Esophagus squamous epithelium (tissue), 5 donors: ENCODE results near the gene ATP9B. TPM values are rescaled to one million over a fixed set of nuclear protein-coding genes. Genes with fewer than 3 reads are reported as not detected.
"Not testable (repeated sequence)": the region's sequence is repeated elsewhere in the genome, so short reads cannot be mapped to it uniquely, and the experiment has no call there.

Experiments
- DNase-seq: peaks from one replicate; lab custom pipeline; 2025; lab: John Stamatoyannopoulos, UW
- H3K27ac ChIP-seq, 4 donors: fragments of 200-600 bp; sonication (generic); one replicate each; pipeline ENCODE4 v1.5.1; 2016 to 2019; ENCODE audit warnings: mild to moderate bottlenecking in 1 of 4
- H3K27me3 ChIP-seq, 4 donors: fragments of 200-600 bp; sonication (generic); 1 replicate in 3 of 4; 2 replicates in 1 of 4; pipeline versions ENCODE4 v1.5.1 to v1.6.0; 2017 to 2021; ENCODE audit warnings: antibody characterized with exemption in 1 of 4
- H3K36me3 ChIP-seq, 3 donors: fragments of 200-600 bp; sonication (generic); one replicate each; pipeline ENCODE4 v1.5.1; 2016 to 2019
- H3K4me1 ChIP-seq, 3 donors: fragments of 200-600 bp; sonication (generic); one replicate each; pipeline ENCODE4 v1.5.1; 2017 to 2019
- H3K4me3 ChIP-seq, 4 donors: fragments of 200-600 bp; sonication (generic); 1 replicate in 3 of 4; 2 replicates in 1 of 4; pipeline ENCODE4 v1.5.1; 2016 to 2019; ENCODE audit warnings: mild to moderate bottlenecking in 2 of 4, moderate library complexity in 1 of 4
- H3K9me3 ChIP-seq, 3 donors: fragments of 200-600 bp; sonication (generic); one replicate each; pipeline ENCODE4 v1.5.1; 2016 to 2019
- CTCF ChIP-seq, 6 experiments: fragments of 450-650 bp in 4 of 6; fragments of 200-600 bp in 2 of 6; sonication (generic) in 2 of 6; IDR thresholded peaks; one replicate each; pipeline ENCODE4 v1.5.1; 2016 to 2019; ENCODE audit warnings: antibody characterized with exemption in 6 of 6, mild to moderate bottlenecking in 4 of 6, moderate library complexity in 4 of 6
- POLR2A ChIP-seq, 4 donors: fragments of 450-650 bp; IDR thresholded peaks; one replicate each; pipeline ENCODE4 v1.6.1; 2017; ENCODE audit warnings: antibody characterized with exemption in 4 of 4, mild to moderate bottlenecking in 4 of 4, moderate library complexity in 3 of 4
- WGBS, 2 donors: methylation state at CpG; one replicate each; pipeline ENCODE4 v1.1.5; 2018; 5-methylcytosine and 5-hydroxymethylcytosine counted together
- intact Hi-C: fragments of 100-400 bp; cut with DNase I; formaldehyde crosslinking; loops from one replicate; pipeline ENCODE4 v1.15.0; 2022
- total RNA-seq, 4 donors: library from RNA; depleted of rRNA; stranded (reverse); fragments of >200 nt; gene quantifications; one replicate each; pipeline ENCODE4 v1.1.0, GENCODE V29; 2016
- donor health status: DM: yes; HTN: yes; CAD: no.

Gene ATP9B
- total RNA-seq, 4 donors from 2014 or later = 12.9 to 46.7 (median 22.0) TPM

GRCh38 chr18:79327199-79327721 is 258.1 kb downstream of the ATP9B start:
- DNase-seq = no peak
- Histone ChIP-seq H3K4me3 (no peak overlapping the region), H3K27me3 (no peaks in the 10 kb centered on the region), H3K4me1 (peaks cover 0 to 2% (median 0%) of the 10 kb centered on the region in 3 donors), H3K9me3 (no peaks in the 10 kb centered on the region), H3K36me3 (peaks cover 0 to 54% (median 5%) of the 10 kb centered on the region in 3 donors), H3K27ac (no peak overlapping the region)
- whole genome bisulfite sequencing, 2 donors = 95 to 97% methylated on average over 20 to 26 of the region's 26 CpGs
- TF ChIP-seq CTCF (IDR thresholded peaks at IDR 0.05) (no peak), POLR2A (IDR thresholded peaks at IDR 0.05) (no peak)
- intact Hi-C loops = no loop called here

- intact Hi-C loops = not testable (repeated sequence)
- peaks cover 0 to 55% (median 5%) of the 10 kb centered on the region in 3 donors for H3K36me3 ChIP-seq
These were observed 258.7 kb downstream of the ATP9B start for GRCh38 chr18:79327915-79328314.

GRCh38 chr18:79328887-79329286 is 259.7 kb downstream of the ATP9B start:
- DNase-seq = no peak
- no peak for TF ChIP-seq CTCF (IDR thresholded peaks at IDR 0.05)
- TF ChIP-seq POLR2A (IDR thresholded peaks at IDR 0.05) = no peak
- Histone ChIP-seq H3K9me3 (no peaks in the 10 kb centered on the region), H3K4me3 (no peak overlapping the region), H3K27ac (no peak overlapping the region), H3K36me3 (peaks cover 0 to 65% (median 5%) of the 10 kb centered on the region in 3 donors), H3K27me3 (no peaks in the 10 kb centered on the region), H3K4me1 (no peaks in the 10 kb centered on the region)
- intact Hi-C loops = no loop called here
- WGBS, 2 donors = 94 to 96% methylated on average over 11 to 12 of the region's 12 CpGs

More at GRCh38 chr18:79327915-79328314, 258.7 kb downstream of the ATP9B start:
- WGBS, 2 donors = 92% methylated on average over 18 to 21 of the region's 23 CpGs
- not testable (repeated sequence) for H3K4me3 ChIP-seq, H3K27ac ChIP-seq, H3K27me3 ChIP-seq, H3K4me1 ChIP-seq, DNase-seq, H3K9me3 ChIP-seq

- H3K4me1 ChIP-seq = no peaks in the 10 kb centered on the region
- no peaks in the 10 kb centered on the region for H3K27me3 ChIP-seq
- TF ChIP-seq CTCF (IDR thresholded peaks at IDR 0.05) (no peak), POLR2A (IDR thresholded peaks at IDR 0.05) (no peak)
- DNase-seq = no peak
- peaks cover 0 to 73% (median 5%) of the 10 kb centered on the region in 3 donors for H3K36me3 ChIP-seq
- intact Hi-C loops = no loop called here
- 88 to 90% methylated on average over 9 of the region's 9 CpGs for WGBS, 2 donors
- no peaks in the 10 kb centered on the region for H3K9me3 ChIP-seq
- H3K27ac ChIP-seq = no peak overlapping the region
- H3K4me3 ChIP-seq = no peak overlapping the region
These were observed 260.6 kb downstream of the ATP9B start for GRCh38 chr18:79329786-79330185.

- peaks cover 0 to 88% (median 12%) of the 10 kb centered on the region in 3 donors for H3K36me3 ChIP-seq
- H3K4me1 ChIP-seq = no peaks in the 10 kb centered on the region
- no peaks in the 10 kb centered on the region for H3K9me3 ChIP-seq
- intact Hi-C loops = no loop called here
- no peak overlapping the region for H3K4me3 ChIP-seq
- TF ChIP-seq POLR2A (IDR thresholded peaks at IDR 0.05) (no peak), CTCF (IDR thresholded peaks at IDR 0.05) (no peak)
- DNase-seq = no peak
- H3K27me3 ChIP-seq = no peaks in the 10 kb centered on the region
- H3K27ac ChIP-seq = no peak overlapping the region
- WGBS, 2 donors = 78 to 87% methylated on average over 6 of the region's 6 CpGs
These were observed 263.5 kb downstream of the ATP9B start for GRCh38 chr18:79332646-79333045.
